GM18907 (cell line): ENCODE measurements around the gene MBP.

Source experiments
- ATAC-seq: cut with Tn5 transposase; IDR thresholded peaks from one replicate; pipeline ENCODE4 v1.9.1; 2021; ENCODE audit warnings: mild to moderate bottlenecking, moderate library complexity; ENCODE audit not compliant: unreplicated experiment

The MBP gene

GRCh38 chr18:77013811-77014521 lies 118.6 kb downstream of the MBP start:
- ATAC-seq = no peak

- ATAC-seq = no peak
Observed at GRCh38 chr18:77012806-77013541, 119.6 kb downstream of the MBP start.

GRCh38 chr18:77012120-77012519 lies 120.5 kb downstream of the MBP start:
- no peak for ATAC-seq

- no peak for ATAC-seq
Observed at GRCh38 chr18:77009675-77010074, 122.9 kb downstream of the MBP start.

GRCh38 chr18:77008576-77009315 lies 123.8 kb downstream of the MBP start:
- ATAC-seq = no peak

- no peak for ATAC-seq
Observed at GRCh38 chr18:77008006-77008405, 124.6 kb downstream of the MBP start.

- no peak for ATAC-seq
Observed at GRCh38 chr18:77007251-77007650, 125.3 kb downstream of the MBP start.

GRCh38 chr18:77006305-77007175 lies 126.0 kb downstream of the MBP start:
- no peak for ATAC-seq

- no peak for ATAC-seq
Observed at GRCh38 chr18:77005651-77006195, 126.9 kb downstream of the MBP start.

- ATAC-seq = no peak
Observed at GRCh38 chr18:77004555-77005380, 127.8 kb downstream of the MBP start.

- ATAC-seq = no peak
Observed at GRCh38 chr18:77003316-77003715, 129.3 kb downstream of the MBP start.

- ATAC-seq = no peak
Observed at GRCh38 chr18:77002496-77002895, 130.1 kb downstream of the MBP start.

GRCh38 chr18:77001979-77002378 lies 130.6 kb downstream of the MBP start:
- ATAC-seq = no peak

- no peak for ATAC-seq
Observed at GRCh38 chr18:77001041-77001440, 131.5 kb downstream of the MBP start.

- no peak for ATAC-seq
Observed at GRCh38 chr18:77000527-77000926, 132.1 kb downstream of the MBP start.

GRCh38 chr18:76999077-76999476 lies 133.5 kb downstream of the MBP start:
- no peak for ATAC-seq

- no peak for ATAC-seq
Observed at GRCh38 chr18:76997951-76998808, 134.4 kb downstream of the MBP start.

- ATAC-seq = no peak
Observed at GRCh38 chr18:76996429-76996828, 136.2 kb downstream of the MBP start.

- no peak for ATAC-seq
Observed at GRCh38 chr18:76995896-76996295, 136.7 kb downstream of the MBP start.
